ENCODE data around the gene OSBPL5.
A peak's percentile ranks its signal among the peaks of the same experiment; 100 is the strongest.

Gene OSBPL5

DNA sequence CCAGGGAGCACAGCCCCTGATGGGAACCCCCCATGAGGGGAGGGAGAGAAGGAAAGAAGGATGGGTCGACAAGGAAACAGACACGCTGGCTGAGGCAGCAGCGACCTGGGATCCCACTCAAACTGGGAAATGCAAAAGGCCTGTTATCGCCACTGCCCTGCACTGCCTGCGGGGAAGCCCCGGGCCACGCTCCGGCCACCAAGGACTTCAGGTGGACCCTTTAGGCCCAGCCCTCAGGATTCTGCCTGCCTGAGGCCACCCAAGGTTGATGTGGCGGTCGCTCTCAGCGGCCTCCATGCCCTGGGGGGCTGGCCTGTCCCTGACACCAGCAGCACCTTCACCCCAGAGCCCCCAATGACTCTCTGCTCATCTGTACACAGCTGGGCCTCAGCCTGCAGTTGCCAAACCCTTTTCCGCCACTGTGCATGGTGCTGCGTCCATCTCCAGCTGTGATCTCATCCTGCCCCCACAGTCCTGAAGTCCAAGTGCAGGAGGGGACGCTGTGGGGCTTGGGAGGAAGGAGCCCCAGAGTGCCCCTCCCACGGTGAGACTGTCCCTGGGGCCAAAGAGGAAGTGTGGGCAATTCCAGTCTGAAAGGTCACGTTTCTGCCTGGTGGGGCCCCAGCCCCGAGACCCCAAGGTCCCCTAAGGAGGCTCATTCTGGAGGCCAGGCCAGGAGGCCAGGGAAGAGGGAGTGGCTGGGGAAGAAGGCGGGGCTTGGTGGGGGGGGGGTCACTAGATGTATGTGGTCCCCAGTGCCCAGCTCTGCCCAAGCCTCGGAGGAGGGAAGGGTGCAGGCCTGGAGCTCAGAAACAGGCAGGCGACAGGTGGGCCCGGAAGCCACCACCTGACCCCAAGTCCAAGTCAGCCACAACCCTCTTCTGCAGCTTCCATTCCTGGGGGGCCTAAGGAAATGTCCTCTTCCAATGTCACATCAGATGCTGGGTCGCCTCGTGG, 31.6 kb downstream of the OSBPL5 start:
- no peak for DNase-seq

GRCh38 chr11:3132831-3133260, 32.3 kb downstream of the OSBPL5 start:
- no peak for DNase-seq

DNA sequence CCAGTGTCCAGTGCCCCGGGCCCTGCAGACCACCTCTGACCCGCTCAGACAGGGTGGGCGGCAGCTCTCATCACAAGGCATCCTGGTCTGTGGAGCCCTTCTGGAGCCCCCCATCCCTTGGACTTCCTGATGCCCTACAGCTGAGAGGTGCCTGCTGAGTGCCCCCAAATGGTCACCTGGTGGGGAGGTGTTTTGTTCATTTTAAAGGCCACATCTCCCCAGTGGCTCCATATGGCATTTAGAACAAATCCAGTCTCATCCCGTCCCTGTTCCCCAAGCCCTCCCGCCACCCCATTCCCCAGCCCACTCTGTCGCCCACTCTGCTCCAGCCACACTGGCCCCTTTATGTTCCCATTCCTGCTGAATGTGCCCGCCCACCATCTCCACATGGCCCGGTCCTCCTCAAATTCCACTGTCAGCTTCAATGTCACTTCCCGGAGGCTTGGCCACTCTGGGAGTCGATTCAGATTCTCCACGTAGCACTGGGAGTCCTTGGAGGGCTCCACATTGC, 32.8 kb downstream of the OSBPL5 start:
- no peak for DNase-seq

DNA sequence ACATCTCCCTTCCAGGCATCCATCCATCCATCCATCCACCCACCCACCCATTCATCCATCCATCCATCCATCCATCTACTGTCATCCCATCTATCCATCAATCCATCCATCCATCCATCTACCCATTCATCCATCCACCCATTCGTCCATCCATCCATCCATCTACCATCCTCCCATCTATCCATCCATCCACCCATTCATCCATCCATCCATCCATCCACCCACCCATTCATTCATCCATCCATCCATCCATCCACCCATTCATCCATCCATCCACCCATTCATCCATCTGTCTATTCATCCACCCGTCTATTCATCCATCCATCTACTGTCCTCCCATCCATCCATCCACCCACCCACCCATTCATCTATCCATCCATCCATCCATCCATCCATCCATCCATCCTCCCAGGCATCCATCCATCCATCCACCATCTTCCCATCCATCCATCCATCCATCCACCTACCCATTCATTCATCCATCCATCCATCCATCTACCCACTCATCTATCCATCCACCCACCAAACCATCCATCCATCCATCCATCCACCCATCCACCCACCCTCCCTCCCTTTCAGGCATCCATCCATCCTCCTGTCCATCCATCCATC, 33.7 kb downstream of the OSBPL5 start:
- no peak for DNase-seq

GRCh38 chr11:3130269-3131071, 34.6 kb downstream of the OSBPL5 start:
- no peak for DNase-seq

- no peak for DNase-seq
These were observed 35.4 kb downstream of the OSBPL5 start for GRCh38 chr11:3129591-3130268.

- no peak for DNase-seq
These were observed 35.9 kb downstream of the OSBPL5 start for GRCh38 chr11:3129181-3129590.

GRCh38 chr11:3128356-3129180, 36.5 kb downstream of the OSBPL5 start:
- DNase-seq, result no peak

GRCh38 chr11:3127706-3128355, 37.3 kb downstream of the OSBPL5 start:
- DNase-seq, result no peak

DNA sequence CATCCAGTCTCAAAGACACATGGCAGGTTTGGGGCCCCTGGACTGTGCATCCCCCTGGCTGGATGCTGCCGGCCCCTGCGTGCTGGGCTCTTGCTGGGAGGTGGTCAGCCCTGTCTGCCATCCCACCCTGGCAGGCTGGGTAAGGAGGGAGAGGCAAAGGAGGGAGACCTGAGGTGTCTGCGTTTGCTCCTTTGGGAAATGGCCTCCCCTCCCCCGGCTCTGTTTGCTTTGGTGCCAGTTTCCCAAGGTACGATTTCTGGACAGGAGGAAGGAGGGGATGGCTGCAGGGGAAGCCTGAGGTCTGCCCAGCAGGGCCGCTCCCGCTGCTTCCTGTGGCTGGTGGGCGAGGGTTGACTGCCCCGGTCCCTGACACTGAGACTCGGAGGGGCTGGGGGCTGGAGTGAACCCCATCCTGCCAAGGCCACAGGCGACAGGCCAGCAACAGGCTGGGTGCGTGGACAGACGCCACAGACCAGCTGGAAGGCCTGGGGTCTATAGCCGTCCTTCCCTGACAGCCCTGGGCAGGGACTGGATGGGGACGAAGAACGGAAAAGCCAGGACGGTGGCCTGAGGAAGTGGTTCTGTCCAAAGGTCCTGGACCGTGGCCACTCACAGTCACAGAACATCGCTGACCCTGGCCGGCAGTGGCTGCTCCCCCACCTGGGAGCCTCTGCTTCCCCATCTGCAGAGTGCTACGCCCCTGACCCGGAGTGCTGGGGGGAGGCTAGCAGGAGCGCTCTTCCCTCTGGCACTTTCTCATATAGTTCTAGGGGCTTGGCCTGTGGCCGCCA, 38.0 kb downstream of the OSBPL5 start:
- DNase-seq, result no peak

GRCh38 chr11:3126207-3126865, 38.8 kb downstream of the OSBPL5 start:
- no peak for DNase-seq

GRCh38 chr11:3124821-3125220, 40.3 kb downstream of the OSBPL5 start:
- DNase-seq, result no peak

GRCh38 chr11:3123761-3124733, 41.1 kb downstream of the OSBPL5 start:
- peak; percentile 20 for DNase-seq

GRCh38 chr11:3123305-3123704, 41.8 kb downstream of the OSBPL5 start:
- no peak for DNase-seq

- DNase-seq, result no peak
These were observed 42.3 kb downstream of the OSBPL5 start for GRCh38 chr11:3122775-3123201.

DNA sequence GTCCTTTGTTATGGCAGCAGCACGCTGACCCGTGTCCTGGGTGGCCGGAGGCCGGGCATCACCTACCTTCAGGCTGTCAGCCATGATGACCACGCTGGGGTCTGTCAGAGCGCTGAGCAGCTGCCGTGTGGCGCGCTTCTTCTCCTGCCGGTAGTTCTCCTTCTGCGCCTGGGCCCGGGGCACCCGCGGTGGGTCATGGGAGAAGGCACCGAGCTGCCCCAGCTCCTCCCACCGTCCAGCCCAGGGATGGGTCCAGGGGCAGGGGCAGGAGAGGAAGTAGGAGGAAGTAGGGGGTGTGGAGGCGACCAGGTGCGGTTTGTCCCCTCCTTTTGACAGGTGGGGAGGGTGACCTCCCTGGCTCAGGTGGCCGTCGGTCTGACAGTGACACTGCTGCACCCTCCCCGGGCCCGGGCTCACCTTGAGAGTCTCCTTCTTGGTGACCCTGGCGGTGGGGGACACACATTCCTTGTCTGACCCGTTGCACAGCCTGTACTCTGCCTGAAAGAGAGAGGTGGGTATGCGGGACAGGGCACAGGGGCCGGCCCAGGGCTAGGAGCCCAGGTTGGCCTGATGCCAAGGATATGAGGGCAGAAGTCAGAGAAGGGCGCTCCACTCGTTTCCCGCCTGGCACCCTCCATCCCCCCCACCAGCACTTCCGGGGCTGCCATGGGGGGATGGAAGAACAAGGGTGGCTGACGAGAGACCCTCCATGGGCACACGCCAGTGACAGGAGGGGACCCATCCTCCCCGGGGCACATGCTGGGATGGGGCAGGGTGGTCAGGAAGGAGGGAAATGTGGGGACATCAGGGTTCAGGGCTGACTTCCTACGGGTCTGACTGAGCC, 43.0 kb downstream of the OSBPL5 start:
- DNase-seq, result no peak

DNA sequence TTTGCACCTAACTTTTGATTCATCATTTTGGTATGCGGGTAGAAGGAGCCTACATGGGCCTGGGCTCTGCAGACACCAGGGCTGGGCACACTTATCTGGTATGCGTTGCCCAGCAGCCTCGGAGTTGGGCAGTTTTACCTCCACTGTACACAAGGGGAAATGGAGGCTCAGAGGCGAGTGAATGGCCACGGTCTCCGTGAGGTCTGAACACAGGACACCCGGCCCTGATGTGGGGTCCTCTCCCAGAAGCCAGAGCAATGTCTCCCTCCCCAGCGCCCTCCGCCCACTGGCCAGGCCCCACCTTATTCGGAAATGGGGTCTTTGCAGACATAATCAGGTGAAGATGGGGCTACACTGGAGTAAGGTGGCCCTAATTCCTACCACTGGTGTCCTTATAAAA, 43.7 kb downstream of the OSBPL5 start:
- DNase-seq, result no peak

Measured in GOT3 (cell line).